Smooth muscle cell (in vitro differentiated cells): ENCODE measurements around the gene PLIN3. TPM values are rescaled to one million over a fixed set of nuclear protein-coding genes. Genes with fewer than 3 reads are reported as not detected.

ENCODE experiments used
- DNase-seq: peaks from one replicate; lab custom pipeline; 2025; ENCODE audit not compliant: unreplicated experiment; lab: John Stamatoyannopoulos, UW
- H2AFZ ChIP-seq: fragments of 200-600 bp; sonication (generic); 2 replicates; pipeline ENCODE4 v1.6.0; 2016; ENCODE audit warnings: antibody characterized with exemption, low read depth, mild to moderate bottlenecking
- H3F3A ChIP-seq: fragments of 200-600 bp; sonication (generic); 2 replicates; pipeline ENCODE4 v1.6.0; 2017; ENCODE audit warnings: antibody characterized with exemption, low read depth
- H3K27ac ChIP-seq: fragments of 200-600 bp; sonication (generic); 2 replicates; pipeline ENCODE4 v1.5.1; 2016; ENCODE audit warnings: low read depth, mild to moderate bottlenecking
- H3K27me3 ChIP-seq: fragments of 200-600 bp; sonication (generic); 2 replicates; pipeline ENCODE4 v1.6.1; 2016; ENCODE audit warnings: low read depth, mild to moderate bottlenecking
- H3K36me3 ChIP-seq: fragments of 200-600 bp; sonication (generic); 2 replicates; pipeline ENCODE4 v1.5.1; 2016; ENCODE audit warnings: low read depth
- H3K4me1 ChIP-seq: fragments of 200-600 bp; sonication (generic); 2 replicates; pipeline ENCODE4 v1.5.1; 2016; ENCODE audit warnings: low read depth
- H3K4me2 ChIP-seq: fragments of 200-600 bp; sonication (generic); 2 replicates; pipeline ENCODE4 v1.6.0; 2016; ENCODE audit warnings: mild to moderate bottlenecking
- H3K4me3 ChIP-seq: fragments of 200-600 bp; sonication (generic); 2 replicates; pipeline ENCODE4 v1.5.1; 2016; ENCODE audit warnings: mild to moderate bottlenecking
- H3K79me2 ChIP-seq: fragments of 200-600 bp; sonication (generic); 2 replicates; pipeline ENCODE4 v1.6.0; 2016; ENCODE audit warnings: low read depth, mild to moderate bottlenecking
- H3K9ac ChIP-seq: fragments of 200-600 bp; sonication (generic); 2 replicates; pipeline ENCODE4 v1.6.0; 2016; ENCODE audit warnings: low read depth
- H3K9me3 ChIP-seq: fragments of 200-600 bp; sonication (generic); replicated peaks from 2 replicates; pipeline ENCODE4 v1.5.1; 2016; ENCODE audit warnings: low read depth
- H4K20me1 ChIP-seq: fragments of 200-600 bp; sonication (generic); 2 replicates; pipeline ENCODE4 v1.6.0; 2016; ENCODE audit warnings: low read depth
- CTCF ChIP-seq: fragments of 200-600 bp; sonication (generic); IDR thresholded peaks from 2 replicates; pipeline ENCODE4 v1.5.1; 2017; ENCODE audit warnings: borderline replicate concordance, mild to moderate bottlenecking, antibody characterized with exemption; ENCODE audit not compliant: insufficient read depth, poor library complexity, severe bottlenecking
- WGBS: methylation state at CpG from one replicate; pipeline ENCODE4 v1.1.7; 2016; ENCODE audit warnings: low lambda C conversion rate; 5-methylcytosine and 5-hydroxymethylcytosine counted together
- polyA plus RNA-seq: library from polyadenylated mRNA; unstranded; fragments of >200 nt; fragmentation: Nextera tagmentation; extraction: Ambion mirVana; gene quantifications from 2 replicates; pipeline ENCODE4 v1.2.1, GENCODE V29; 2016
- total RNA-seq: library from RNA; depleted of rRNA; stranded (reverse); fragments of >200 nt; gene quantifications from 2 replicates; pipeline ENCODE4 v1.2.3, GENCODE V29; 2014

The PLIN3 gene
- total and polyA plus RNA-seq, 2 experiments from 2014 or later, result 102 to 202 TPM

DNA sequence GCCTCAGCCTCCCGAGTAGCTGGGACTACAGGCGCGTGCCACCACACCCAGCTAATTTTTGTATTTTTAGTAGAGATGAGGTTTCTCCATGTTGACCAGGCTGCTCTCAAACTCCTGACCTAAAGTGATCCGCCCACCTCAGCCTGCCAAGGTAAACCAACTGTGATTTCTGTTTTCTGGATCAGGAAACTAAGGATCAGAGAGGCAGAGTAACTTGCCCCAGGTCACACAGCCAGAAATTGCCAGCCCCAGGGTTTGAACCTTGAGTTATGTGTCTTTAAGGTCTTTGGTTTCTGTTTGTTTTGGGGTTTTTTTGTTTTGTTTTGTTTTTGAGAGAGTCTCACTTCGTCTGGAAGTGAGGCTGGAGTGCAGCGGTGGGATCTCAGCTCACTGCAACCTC, 4.2 kb upstream of the PLIN3 start:
- H2AFZ ChIP-seq, result no peak overlapping the region
- no peaks in the 10 kb centered on the region for H3K36me3 ChIP-seq
- no peak overlapping the region for H3K4me2 ChIP-seq
- H4K20me1 ChIP-seq, result peaks cover 1% of the 10 kb centered on the region
- H3K4me1 ChIP-seq, result no peaks in the 10 kb centered on the region
- H3K79me2 ChIP-seq, result peaks cover 7% of the 10 kb centered on the region
- no peak overlapping the region for H3K4me3 ChIP-seq
- no peaks in the 10 kb centered on the region for H3K27me3 ChIP-seq
- no peak overlapping the region for H3K27ac ChIP-seq
- no peaks in the 10 kb centered on the region for H3K9me3 ChIP-seq
- H3K9ac ChIP-seq, result no peak overlapping the region
- 78% methylated on average over 6 of the region's 6 CpGs for WGBS
- no peak for TF ChIP-seq CTCF
- no peak for DNase-seq
- peaks cover 15% of the 10 kb centered on the region for H3F3A ChIP-seq

DNA sequence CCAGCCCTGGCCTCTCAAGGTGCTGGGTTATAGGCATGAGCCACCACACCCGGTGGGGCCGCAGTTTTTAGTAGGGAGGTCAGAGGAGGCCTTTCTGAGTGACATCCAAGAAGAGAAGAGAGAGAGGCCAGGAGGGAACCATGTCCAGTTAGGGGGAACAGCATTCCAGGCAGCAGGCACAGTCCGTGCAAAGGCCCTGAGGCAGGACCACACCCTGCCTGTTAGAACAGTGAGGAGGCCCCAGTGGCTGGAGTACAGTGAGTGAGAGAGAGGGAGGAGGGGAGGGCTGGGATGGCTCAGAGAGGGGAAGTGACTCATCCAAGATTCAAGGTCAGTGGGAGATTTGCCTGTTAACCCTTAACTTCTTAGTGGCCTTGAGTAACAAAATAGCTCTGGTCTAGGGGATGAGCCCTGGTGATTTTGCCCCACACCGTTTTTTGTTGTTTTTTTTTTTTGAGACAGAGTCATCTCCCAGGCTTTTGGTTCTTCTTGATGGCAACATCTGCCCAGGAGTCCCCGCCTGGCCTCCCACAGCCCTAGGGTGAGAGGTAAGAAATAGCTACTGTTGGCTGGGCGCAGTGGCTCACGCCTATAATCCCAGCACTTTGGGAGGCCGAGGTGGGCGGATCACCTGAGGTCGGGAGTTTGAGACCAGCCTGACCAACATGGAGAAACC, 2.7 kb upstream of the PLIN3 start:
- no peak for TF ChIP-seq CTCF
- DNase-seq, result peak; percentile 11
- H3K27ac ChIP-seq, result peak overlapping the region; percentile 88
- no peak overlapping the region for H2AFZ ChIP-seq
- peaks cover 21% of the 10 kb centered on the region for H3K79me2 ChIP-seq
- no peak overlapping the region for H3K4me3 ChIP-seq
- H4K20me1 ChIP-seq, result peaks cover 17% of the 10 kb centered on the region
- H3K4me2 ChIP-seq, result peak overlapping the region; percentile 3
- peaks cover 15% of the 10 kb centered on the region for H3F3A ChIP-seq
- 48% methylated on average over 10 of the region's 10 CpGs for WGBS
- H3K9ac ChIP-seq, result peak overlapping the region; percentile 39
- no peaks in the 10 kb centered on the region for H3K9me3 ChIP-seq
- H3K36me3 ChIP-seq, result no peaks in the 10 kb centered on the region
- no peaks in the 10 kb centered on the region for H3K27me3 ChIP-seq
- peaks cover 3% of the 10 kb centered on the region for H3K4me1 ChIP-seq

DNA sequence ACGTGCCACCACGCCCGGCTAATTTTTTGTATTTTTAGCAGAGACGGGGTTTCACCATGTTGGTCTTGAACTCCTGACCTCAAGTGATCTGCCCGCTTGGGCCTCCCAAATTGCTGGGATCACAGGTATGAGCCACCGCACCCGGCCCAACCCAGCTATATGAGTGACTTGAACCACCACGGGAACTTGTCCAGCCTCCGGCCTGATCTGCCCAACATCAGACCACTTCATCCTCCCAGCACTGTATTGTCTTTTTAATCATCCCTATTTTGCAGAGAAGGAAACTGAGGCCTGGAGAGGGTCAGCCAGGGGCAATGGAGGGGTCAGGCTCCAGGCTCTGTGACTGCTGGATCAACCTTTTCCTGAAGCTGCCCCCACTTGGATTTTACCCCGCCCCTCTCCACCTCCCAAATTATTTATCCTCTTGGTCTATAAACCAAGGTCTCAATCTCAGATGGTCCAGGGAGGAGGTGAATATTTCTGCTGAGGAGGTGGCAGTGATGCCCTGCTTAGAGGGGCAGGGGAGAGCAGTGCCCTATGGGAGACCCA, 893 bp upstream of the PLIN3 start:
- Histone ChIP-seq H3F3A (peaks cover 15% of the 10 kb centered on the region), H3K4me2 (no peak overlapping the region), H3K4me3 (no peak overlapping the region), H3K4me1 (peaks cover 3% of the 10 kb centered on the region), H3K27ac (peak overlapping the region; percentile 88), H3K27me3 (no peaks in the 10 kb centered on the region), H2AFZ (no peak overlapping the region), H4K20me1 (peaks cover 35% of the 10 kb centered on the region), H3K36me3 (no peaks in the 10 kb centered on the region), H3K9me3 (no peaks in the 10 kb centered on the region), H3K79me2 (peaks cover 39% of the 10 kb centered on the region), H3K9ac (no peak overlapping the region)
- 87% methylated on average over 10 of the region's 10 CpGs for WGBS
- DNase-seq, result no peak
- no peak for TF ChIP-seq CTCF
